Panc1 (cell line): Measurements from ENCODE around the gene TMEM235.

Experiments
- CTCF ChIP-seq: fragments of 450-650 bp; IDR thresholded peaks from 2 replicates; pipeline ENCODE4 v1.5.1; 2017; ENCODE audit warnings: mild to moderate bottlenecking
- POLR2AphosphoS5 ChIP-seq: IDR thresholded peaks from 2 replicates; pipeline ENCODE4 v1.6.1; 2012; ENCODE audit warnings: mild to moderate bottlenecking, low read depth, low read length, moderate library complexity
- TF ChIP-seq, protein P1 (sequence below), 2 experiments: IDR thresholded peaks; 2 replicates each; pipeline ENCODE4 v1.6.1; 2011 to 2012; ENCODE audit warnings: low read depth in 2 of 2, control low read depth in 1 of 2, low read length in 1 of 2, mild to moderate bottlenecking in 1 of 2, moderate library complexity in 1 of 2; ENCODE audit not compliant: insufficient read depth in 1 of 2

- TF ChIP-seq CTCF (no peak), POLR2AphosphoS5 (no peak)
- TF ChIP-seq, protein P1, sequence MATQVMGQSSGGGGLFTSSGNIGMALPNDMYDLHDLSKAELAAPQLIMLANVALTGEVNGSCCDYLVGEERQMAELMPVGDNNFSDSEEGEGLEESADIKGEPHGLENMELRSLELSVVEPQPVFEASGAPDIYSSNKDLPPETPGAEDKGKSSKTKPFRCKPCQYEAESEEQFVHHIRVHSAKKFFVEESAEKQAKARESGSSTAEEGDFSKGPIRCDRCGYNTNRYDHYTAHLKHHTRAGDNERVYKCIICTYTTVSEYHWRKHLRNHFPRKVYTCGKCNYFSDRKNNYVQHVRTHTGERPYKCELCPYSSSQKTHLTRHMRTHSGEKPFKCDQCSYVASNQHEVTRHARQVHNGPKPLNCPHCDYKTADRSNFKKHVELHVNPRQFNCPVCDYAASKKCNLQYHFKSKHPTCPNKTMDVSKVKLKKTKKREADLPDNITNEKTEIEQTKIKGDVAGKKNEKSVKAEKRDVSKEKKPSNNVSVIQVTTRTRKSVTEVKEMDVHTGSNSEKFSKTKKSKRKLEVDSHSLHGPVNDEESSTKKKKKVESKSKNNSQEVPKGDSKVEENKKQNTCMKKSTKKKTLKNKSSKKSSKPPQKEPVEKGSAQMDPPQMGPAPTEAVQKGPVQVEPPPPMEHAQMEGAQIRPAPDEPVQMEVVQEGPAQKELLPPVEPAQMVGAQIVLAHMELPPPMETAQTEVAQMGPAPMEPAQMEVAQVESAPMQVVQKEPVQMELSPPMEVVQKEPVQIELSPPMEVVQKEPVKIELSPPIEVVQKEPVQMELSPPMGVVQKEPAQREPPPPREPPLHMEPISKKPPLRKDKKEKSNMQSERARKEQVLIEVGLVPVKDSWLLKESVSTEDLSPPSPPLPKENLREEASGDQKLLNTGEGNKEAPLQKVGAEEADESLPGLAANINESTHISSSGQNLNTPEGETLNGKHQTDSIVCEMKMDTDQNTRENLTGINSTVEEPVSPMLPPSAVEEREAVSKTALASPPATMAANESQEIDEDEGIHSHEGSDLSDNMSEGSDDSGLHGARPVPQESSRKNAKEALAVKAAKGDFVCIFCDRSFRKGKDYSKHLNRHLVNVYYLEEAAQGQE (IDR thresholded peaks at IDR 0.05; ENCODE audit: insufficient read depth in 1 of 2, low read depth in 2 of 2, low read length in 1 of 2): no peak
Observed at GRCh38 chr17:78234261-78234865, 2.9 kb downstream of the TMEM235 start.
